ENCODE results near the gene PSTPIP1.

DNA sequence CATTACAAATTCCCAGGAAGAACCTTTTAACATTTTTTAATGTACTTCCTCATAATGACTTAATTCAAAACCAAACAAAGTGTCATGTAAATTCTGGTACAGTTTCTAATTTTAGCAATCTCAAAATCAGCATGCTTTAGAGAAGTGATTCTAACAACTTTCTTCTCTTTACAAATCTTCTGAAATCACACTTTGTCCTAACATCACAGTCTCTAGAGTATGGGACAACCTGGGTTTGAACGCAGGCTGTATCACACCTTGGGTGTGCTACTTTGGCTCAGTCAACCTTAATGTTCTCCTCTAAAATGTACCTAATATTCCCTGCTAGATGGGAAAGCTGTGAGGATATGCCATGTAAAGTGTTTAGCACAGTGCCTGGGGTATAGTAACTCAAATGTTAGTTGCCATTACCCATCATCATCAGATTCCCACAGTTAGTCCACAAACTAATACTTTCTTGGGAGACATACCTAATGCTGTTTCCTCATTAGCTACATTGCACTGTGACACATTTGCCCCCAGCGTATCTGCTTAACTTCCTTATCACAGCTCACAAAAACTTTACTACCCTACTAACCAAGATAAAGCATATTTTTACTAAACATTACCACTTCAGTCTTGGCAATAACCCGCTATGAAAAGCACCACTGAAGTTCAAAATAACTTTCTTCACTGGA is 72.9 kb downstream of the PSTPIP1 start:
- TF ChIP-seq, protein P1, sequence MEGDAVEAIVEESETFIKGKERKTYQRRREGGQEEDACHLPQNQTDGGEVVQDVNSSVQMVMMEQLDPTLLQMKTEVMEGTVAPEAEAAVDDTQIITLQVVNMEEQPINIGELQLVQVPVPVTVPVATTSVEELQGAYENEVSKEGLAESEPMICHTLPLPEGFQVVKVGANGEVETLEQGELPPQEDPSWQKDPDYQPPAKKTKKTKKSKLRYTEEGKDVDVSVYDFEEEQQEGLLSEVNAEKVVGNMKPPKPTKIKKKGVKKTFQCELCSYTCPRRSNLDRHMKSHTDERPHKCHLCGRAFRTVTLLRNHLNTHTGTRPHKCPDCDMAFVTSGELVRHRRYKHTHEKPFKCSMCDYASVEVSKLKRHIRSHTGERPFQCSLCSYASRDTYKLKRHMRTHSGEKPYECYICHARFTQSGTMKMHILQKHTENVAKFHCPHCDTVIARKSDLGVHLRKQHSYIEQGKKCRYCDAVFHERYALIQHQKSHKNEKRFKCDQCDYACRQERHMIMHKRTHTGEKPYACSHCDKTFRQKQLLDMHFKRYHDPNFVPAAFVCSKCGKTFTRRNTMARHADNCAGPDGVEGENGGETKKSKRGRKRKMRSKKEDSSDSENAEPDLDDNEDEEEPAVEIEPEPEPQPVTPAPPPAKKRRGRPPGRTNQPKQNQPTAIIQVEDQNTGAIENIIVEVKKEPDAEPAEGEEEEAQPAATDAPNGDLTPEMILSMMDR (IDR thresholded peaks at IDR 0.05): no peak
- TF ChIP-seq POLR2A (IDR thresholded peaks at IDR 0.05): no peak

Measured in lower leg skin (tissue), 3 donors.